Endothelial cell of umbilical vein (primary cell): ENCODE measurements around the gene EPSTI1.

Source experiments
- CTCF ChIP-seq, 2 donors: IDR thresholded peaks; 1 replicate in 1 of 2; 2 replicates in 1 of 2; pipeline ENCODE4 v1.5.1; 2011; ENCODE audit warnings: low read length in 2 of 2, mild to moderate bottlenecking in 2 of 2, moderate library complexity in 2 of 2, control low read depth in 1 of 2, inconsistent platforms in 1 of 2, low read depth in 1 of 2; ENCODE audit not compliant: insufficient read depth in 1 of 2; ENCODE audit errors: extremely low read depth in 1 of 2
- MYC ChIP-seq: IDR thresholded peaks from one replicate; pipeline ENCODE4 v1.6.1; 2011; ENCODE audit warnings: mild to moderate bottlenecking, low read depth, low read length
- POLR2A ChIP-seq: IDR thresholded peaks from 2 replicates; pipeline ENCODE4 v1.6.1; 2012; ENCODE audit warnings: low read depth, mild to moderate bottlenecking, control low read depth, low read length
- POLR2AphosphoS5 ChIP-seq: IDR thresholded peaks from 2 replicates; pipeline ENCODE4 v1.6.1; 2012; ENCODE audit warnings: low read depth, mild to moderate bottlenecking, control low read depth, low read length, moderate library complexity; ENCODE audit not compliant: insufficient read depth

DNA sequence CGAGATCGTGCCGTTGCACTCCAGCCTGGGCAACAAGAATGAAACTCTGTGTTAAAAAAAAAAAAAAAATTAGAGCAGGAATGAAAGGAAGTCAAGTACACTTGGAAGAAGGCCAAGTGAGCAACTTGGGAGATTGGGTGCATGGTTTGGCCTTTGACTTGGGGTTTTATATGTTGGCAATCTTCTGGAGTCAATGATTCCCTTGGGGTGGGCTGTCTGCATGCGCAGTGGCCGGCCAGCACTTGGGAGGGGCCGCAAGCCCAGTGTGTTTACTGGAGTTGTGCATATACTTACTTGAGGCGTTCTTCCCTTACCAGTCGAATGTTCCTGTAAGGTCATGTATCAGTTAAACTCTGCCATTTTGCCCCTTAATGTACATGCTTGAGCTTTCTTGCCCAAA is 106.7 kb downstream of the EPSTI1 start:
- TF ChIP-seq CTCF (IDR thresholded peaks at IDR 0.05; ENCODE audit: extremely low read depth in 1 of 2, insufficient read depth in 1 of 2, low read depth in 1 of 2, low read length in 2 of 2) (no peak), POLR2A (no peak), MYC (no peak), POLR2AphosphoS5 (no peak)
